Measurements from ENCODE around the gene FAM89A. TPM values are rescaled to one million over a fixed set of nuclear protein-coding genes. Genes with fewer than 3 reads are reported as not detected.

Gene FAM89A
- total RNA-seq = 8.3 and 10.7 TPM in 2 replicates

DNA sequence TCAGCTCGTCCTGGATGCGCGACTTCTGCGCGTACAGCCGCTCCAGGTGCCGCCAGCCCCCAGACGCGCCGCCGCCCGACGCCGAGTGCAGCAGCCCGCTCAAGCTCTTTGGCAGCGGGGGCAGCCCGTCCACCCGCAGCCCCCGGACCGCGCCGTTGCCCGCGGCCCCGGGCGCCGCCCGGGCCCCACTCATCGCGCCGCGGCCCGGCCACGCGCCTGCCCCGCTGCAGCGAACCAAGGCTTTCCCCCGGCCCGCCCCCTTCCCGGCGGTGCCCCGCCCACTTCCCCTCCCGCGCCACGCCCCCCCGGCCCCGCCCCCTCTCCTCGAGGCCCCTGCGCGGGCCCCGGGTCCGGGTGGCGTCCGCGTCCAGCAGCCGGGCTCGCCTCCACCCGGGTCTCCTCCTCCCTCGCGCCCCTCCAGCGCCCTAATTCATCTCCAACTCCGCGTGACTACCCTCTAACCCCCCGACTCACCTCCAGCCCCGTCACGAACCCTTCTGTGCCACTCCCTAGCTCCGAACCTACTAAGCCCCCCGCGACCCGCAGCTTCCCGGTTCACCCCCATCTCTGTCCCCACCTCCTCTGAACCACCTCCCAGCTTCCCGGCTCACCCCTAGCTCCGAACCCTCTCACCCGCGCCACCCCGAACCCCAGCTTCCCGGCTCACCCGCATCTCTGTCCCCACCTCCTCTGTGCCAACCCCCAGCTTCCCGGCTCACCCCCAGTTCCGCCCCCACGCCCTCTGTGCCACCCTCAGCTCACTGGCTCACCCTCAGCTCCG lies at the start of gene FAM89A:
TSS of gene FAM89A (minus strand) at position 236 of the 781 bp plus-strand sequence. CDS start at position 193, 43 bp downstream.

DNA sequence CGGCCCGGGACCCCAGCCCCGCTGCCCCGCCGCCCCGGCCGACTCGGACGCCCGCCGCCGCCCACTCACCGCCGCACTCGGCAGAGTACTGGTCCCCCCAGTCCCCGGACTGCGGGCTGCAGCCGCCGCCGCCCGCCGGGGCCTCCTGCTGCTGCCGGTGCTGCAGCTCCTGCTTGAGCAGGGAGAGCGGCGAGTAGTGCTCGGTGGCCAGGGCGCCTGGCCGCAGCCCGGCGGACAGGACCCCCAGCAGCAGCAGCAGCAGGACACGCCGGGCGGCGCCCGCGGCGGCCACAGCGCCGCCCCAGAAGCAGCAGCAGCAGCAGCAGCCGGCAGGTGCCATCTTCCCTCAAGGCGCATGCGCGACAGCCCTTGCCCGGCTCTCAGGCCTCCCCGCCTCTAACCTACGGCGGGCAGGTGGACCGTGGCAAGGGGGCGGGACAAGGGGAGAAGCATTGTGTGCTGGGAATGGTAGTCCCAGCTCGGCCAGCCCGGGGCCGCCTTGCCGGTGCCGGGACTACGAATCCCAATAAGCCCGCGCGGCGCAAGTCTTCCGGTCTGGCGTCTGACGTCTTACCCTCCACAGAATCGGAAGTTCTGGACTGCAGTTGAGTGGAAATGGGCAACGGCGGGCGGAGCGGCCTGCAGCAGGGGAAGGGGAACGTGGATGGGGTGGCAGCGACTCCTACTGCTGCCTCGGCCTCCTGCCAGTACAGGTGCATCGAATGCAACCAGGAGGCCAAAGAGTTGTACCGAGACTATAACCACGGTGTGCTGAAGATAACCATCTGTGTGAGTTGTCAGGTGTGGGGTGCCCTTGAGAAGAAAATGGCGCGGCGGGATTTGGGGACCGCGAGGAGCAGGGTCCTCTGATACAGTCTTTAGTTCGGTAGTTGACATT lies 61.3 kb downstream of the FAM89A start, which contains the start of the genes ARV1 and TTC13:
TSS of gene ARV1 (plus strand) at position 604 of the 898 bp plus-strand sequence. CDS start at position 616, 12 bp downstream.
TSS of gene TTC13 (minus strand) at position 371 of the 898 bp plus-strand sequence. CDS start at position 340, 31 bp downstream.

Other genes with a start within 250 kb of the FAM89A start
- gene C1orf198, start 171.7 kb downstream of the FAM89A start, total RNA-seq = 80.7 and 83.8 TPM in 2 replicates
- gene TTC13, start 61.4 kb downstream of the FAM89A start, total RNA-seq = 9.0 and 15.9 TPM in 2 replicates
- gene ARV1, start 61.2 kb downstream of the FAM89A start, total RNA-seq = 12.7 and 13.3 TPM in 2 replicates
- gene TRIM67, start 121.8 kb upstream of the FAM89A start, total RNA-seq = not detected in 2 replicates
- gene GNPAT, start 201.0 kb upstream of the FAM89A start, total RNA-seq = 27.8 and 55.7 TPM in 2 replicates

All from placental pericyte (primary cell).